ENCODE data around the gene VTN. TPM values are rescaled to one million over a fixed set of nuclear protein-coding genes. Genes with fewer than 3 reads are reported as not detected.

Gene VTN
- total RNA-seq, 2 experiments from 2014 or later, result 0.15 TPM; not detected in 1

DNA sequence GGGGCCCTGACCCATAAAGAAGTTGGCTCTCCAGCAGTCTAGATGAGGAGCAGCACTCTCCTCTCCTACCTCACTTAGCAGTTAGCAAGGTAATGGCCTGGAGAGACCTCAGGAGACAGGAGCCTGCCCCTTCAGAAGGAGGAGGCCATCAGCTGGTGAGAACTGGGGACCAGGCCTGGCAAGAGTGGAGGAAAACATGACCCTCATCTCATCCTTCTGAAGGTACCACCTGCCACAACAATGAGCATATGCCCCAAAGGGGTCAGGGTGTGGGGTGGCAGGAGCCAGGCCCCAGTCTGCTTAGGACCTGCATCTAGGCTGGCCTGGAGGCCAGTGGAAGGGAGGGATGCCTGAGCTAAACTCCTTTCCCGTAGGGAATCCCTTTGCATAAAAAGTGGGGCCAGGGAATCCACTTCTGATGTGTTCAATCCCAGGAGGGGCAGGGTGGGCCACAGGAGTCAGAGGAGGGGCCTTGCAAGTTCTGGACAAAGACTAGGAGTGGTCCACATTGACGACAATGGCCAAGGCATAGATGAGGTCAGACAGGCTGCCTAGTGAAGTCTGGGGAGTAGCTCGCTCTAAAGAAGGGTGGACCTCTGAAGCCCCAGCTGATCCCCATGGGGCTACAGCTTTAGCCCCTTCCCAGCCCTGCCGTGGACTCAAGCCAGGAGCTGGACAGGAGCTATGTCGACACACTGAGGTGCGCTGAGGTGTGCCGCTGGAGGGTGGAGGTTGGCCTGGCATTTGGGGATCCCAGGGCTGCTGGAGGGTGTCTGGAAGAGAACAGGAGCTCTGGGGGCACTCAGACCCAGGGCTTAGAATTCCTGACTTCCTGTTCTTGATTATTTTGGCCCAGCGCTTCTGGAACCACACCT, 6.1 kb downstream of the VTN start:
- peaks cover 4% of the 10 kb centered on the region for H3K4me1 Mint-ChIP-seq
- H3K36me3 Mint-ChIP-seq (ENCODE audit: low read depth), result peaks cover 22% of the 10 kb centered on the region
- no peaks in the 10 kb centered on the region for H3K27me3 Mint-ChIP-seq
- ChIA-PET CTCF (no interaction called here), POLR2A (interaction anchor here (1.0 to 1.1 kb wide), 2 partner anchors 17 to 28 kb away, joined by 4 to 6 read pairs; partner anchors contain the start of genes IFT20 and TNFAIP1)
- DNase-seq, result no peak
- no peak overlapping the region for H3K4me3 Mint-ChIP-seq
- H3K9me3 Mint-ChIP-seq, result no peaks in the 10 kb centered on the region
- no peak overlapping the region for H3K27ac Mint-ChIP-seq

DNA sequence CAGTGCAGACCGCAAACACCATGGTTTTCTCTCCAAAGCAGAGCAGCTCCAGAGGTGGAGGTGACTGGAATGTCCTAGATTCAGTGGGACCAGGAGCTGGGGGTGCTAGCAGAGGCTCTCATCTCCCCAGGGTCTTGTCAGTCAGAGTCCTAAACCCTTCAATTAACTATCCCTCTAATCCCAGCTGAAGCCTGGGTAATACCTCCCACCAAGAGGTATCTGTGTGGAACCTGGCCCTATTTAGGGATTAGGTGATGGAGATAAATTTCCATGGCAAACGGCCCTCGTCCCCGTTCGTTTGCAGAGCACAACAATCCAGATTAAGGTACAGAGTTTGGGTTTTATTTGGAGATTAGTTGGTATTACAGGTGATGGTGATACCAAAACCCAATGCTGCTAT, 6.9 kb downstream of the VTN start:
- Mint-ChIP-seq H3K4me1 (peaks cover 12% of the 10 kb centered on the region), H3K4me3 (no peak overlapping the region), H3K36me3 (ENCODE audit: low read depth) (peaks cover 22% of the 10 kb centered on the region), H3K27me3 (no peaks in the 10 kb centered on the region), H3K9me3 (no peaks in the 10 kb centered on the region), H3K27ac (no peak overlapping the region)
- CTCF ChIA-PET, result no interaction called here
- DNase-seq, result no peak
- POLR2A ChIA-PET, result interaction anchor here (1.0 kb wide), 1 partner anchor 18 kb away, joined by 4 read pairs; no protein-coding TSS in a partner anchor

GRCh38 chr17:28357901-28358197, 12.3 kb downstream of the VTN start:
- Mint-ChIP-seq H3K4me3 (peak overlapping the region; percentile 95), H3K9me3 (no peaks in the 10 kb centered on the region), H3K4me1 (peaks cover 38% of the 10 kb centered on the region), H3K27ac (peak overlapping the region; percentile 86), H3K27me3 (no peaks in the 10 kb centered on the region), H3K36me3 (ENCODE audit: low read depth) (peaks cover 38% of the 10 kb centered on the region)
- DNase-seq, result no peak
- ChIA-PET CTCF (interaction anchor here (0.7 to 4.3 kb wide), 8 partner anchors 9 to 182 kb away, joined by 3 to 36 read pairs (median 3); partner anchors contain the start of genes IFT20, TNFAIP1 and VTN), POLR2A (interaction anchor here (0.7 to 6.1 kb wide), 17 partner anchors 10 to 317 kb away, joined by 3 to 91 read pairs (median 6); partner anchors contain the start of genes BLTP2, IFT20, SARM1 and SPAG5)

DNA sequence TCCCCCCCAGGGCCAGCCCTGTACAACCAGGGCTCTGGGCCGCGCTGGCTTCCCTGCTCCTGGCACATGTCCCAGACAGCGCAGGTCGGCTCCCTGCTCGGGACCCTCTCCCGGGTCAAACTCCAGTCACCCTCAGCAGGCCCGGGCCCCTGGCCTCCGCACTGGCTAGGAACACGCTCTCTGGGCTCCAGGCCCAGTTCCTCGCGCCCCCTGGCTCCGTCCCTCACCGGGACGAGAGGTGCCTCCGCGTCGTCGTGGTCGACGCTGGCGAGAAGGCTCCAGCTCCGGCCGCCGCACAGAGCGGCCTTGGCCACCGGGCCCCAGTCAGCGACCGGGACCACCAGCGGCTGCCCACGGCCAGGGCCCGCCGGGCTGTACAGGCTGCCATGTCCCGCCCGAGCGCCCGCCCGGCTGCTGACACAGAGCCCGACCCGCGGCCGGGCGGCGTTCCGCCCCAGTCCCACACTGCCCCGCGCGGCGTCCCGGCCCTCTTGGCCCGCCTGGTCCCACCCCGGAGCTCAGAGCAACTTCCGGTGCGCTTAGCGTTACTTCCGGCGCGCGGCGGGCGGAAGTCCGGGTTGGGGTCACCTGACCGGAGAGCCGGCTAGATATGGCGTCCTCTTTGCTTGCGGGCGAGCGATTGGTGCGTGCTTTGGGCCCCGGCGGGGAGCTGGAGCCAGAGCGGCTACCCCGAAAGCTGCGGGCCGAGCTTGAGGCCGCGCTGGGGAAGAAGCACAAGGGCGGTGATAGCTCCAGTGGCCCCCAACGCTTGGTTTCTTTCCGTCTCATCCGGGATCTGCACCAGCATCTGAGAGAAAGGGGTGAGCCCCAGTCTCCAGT, 12.8 kb downstream of the VTN start, which contains the start of gene POLDIP2:
POLDIP2 (minus strand) TSS at position 467 of the 840 bp plus-strand sequence; CDS start at position 388, 79 bp downstream.
- Mint-ChIP-seq H3K4me1 (peaks cover 38% of the 10 kb centered on the region), H3K4me3 (peak within 1 kb of the TSS; percentile 95), H3K27me3 (no peaks in the 10 kb centered on the region), H3K9me3 (no peaks in the 10 kb centered on the region), H3K27ac (peak within 1 kb of the TSS; percentile 86), H3K36me3 (ENCODE audit: low read depth) (peaks cover 40% of the 10 kb centered on the region)
- DNase-seq, result peak; percentile 97
- CTCF ChIA-PET, result interaction anchor here (0.7 to 4.3 kb wide), 7 partner anchors 13 to 183 kb away, joined by 3 to 36 read pairs (median 3); partner anchors contain the start of genes IFT20, TNFAIP1 and VTN
- POLR2A ChIA-PET, result interaction anchor here (0.6 to 6.1 kb wide), 19 partner anchors 10 to 316 kb away, joined by 3 to 91 read pairs (median 6); partner anchors contain the start of genes BLTP2, IFT20, SARM1 and SPAG5

DNA sequence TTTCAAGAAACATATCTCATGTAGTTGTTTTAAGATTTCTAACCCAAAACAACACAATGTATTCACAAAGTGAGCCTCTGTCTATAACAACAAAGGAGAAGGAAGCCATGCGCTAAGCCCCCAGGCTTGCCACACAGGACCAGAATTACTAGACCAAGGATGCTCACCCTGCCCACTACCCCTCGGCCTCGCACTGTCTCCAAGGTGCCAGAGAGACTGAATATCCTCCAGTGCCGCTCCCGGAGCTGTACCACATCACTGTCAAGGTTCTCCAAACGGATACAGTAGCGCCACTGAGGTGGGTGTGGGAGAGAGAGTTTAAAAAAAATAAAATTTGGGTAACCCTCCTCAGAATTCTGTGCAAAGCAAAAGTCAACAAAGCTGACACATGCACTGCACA, 19.8 kb downstream of the VTN start:
- Mint-ChIP-seq H3K27me3 (no peaks in the 10 kb centered on the region), H3K9me3 (no peaks in the 10 kb centered on the region), H3K4me3 (no peak overlapping the region), H3K36me3 (ENCODE audit: low read depth) (peaks cover 65% of the 10 kb centered on the region), H3K4me1 (peaks cover 5% of the 10 kb centered on the region), H3K27ac (no peak overlapping the region)
- DNase-seq, result no peak
- ChIA-PET CTCF (no interaction called here), POLR2A (interaction anchor here (2.7 kb wide), 1 partner anchor 15 kb away, joined by 11 read pairs; the partner anchor contains the start of genes IFT20 and TNFAIP1)

GRCh38 chr17:28348979-28349378, 21.1 kb downstream of the VTN start:
- Mint-ChIP-seq H3K9me3 (no peaks in the 10 kb centered on the region), H3K36me3 (ENCODE audit: low read depth) (peaks cover 63% of the 10 kb centered on the region), H3K4me1 (no peaks in the 10 kb centered on the region), H3K4me3 (no peak overlapping the region), H3K27ac (no peak overlapping the region), H3K27me3 (no peaks in the 10 kb centered on the region)
- CTCF ChIA-PET, result no interaction called here
- POLR2A ChIA-PET, result interaction anchor here (2.7 to 5.8 kb wide), 3 partner anchors 8 to 13 kb away, joined by 11 to 37 read pairs (median 35); partner anchors contain the start of genes IFT20, POLDIP2 and TNFAIP1
- no peak for DNase-seq

GRCh38 chr17:28347261-28347891, 22.7 kb downstream of the VTN start:
- Mint-ChIP-seq H3K9me3 (no peaks in the 10 kb centered on the region), H3K4me3 (no peak overlapping the region), H3K27ac (no peak overlapping the region), H3K36me3 (ENCODE audit: low read depth) (peaks cover 66% of the 10 kb centered on the region), H3K4me1 (no peaks in the 10 kb centered on the region), H3K27me3 (no peaks in the 10 kb centered on the region)
- POLR2A ChIA-PET, result interaction anchor here (1.3 to 5.8 kb wide), 4 partner anchors 9 to 30 kb away, joined by 3 to 37 read pairs (median 20); partner anchors contain the start of genes IFT20, POLDIP2 and TNFAIP1
- no peak for DNase-seq
- CTCF ChIA-PET, result no interaction called here

- Mint-ChIP-seq H3K4me3 (no peak overlapping the region), H3K4me1 (no peaks in the 10 kb centered on the region), H3K9me3 (no peaks in the 10 kb centered on the region), H3K36me3 (ENCODE audit: low read depth) (peaks cover 67% of the 10 kb centered on the region), H3K27me3 (no peaks in the 10 kb centered on the region), H3K27ac (no peak overlapping the region)
- CTCF ChIA-PET, result no interaction called here
- DNase-seq, result no peak
- POLR2A ChIA-PET, result interaction anchor here (1.3 to 5.8 kb wide), 4 partner anchors 8 to 29 kb away, joined by 3 to 37 read pairs (median 20); partner anchors contain the start of genes IFT20, POLDIP2 and TNFAIP1
Observed at GRCh38 chr17:28346746-28347246, 23.3 kb downstream of the VTN start.

DNA sequence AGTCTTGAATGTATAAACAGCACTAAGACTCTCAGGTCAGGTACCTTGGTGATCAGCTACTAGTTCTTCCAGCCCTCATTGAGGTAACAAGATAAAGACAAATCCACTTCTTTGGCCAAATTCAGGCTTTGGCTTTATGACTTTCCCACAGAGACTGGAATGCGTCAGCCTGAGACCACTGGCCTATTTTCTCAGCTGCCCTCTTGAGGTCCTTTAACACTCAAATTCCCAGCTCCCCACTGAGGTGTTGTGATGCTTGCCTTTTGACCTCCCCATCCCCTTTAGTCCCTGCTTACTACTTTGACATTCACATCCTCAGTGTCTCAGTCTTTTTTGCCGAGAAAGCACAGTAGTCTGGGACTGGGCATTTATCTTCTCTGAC, 23.9 kb downstream of the VTN start:
- CTCF ChIA-PET, result no interaction called here
- Mint-ChIP-seq H3K4me3 (no peak overlapping the region), H3K27ac (no peak overlapping the region), H3K9me3 (no peaks in the 10 kb centered on the region), H3K27me3 (no peaks in the 10 kb centered on the region), H3K36me3 (ENCODE audit: low read depth) (peaks cover 68% of the 10 kb centered on the region), H3K4me1 (no peaks in the 10 kb centered on the region)
- POLR2A ChIA-PET, result interaction anchor here (1.3 to 5.8 kb wide), 3 partner anchors 8 to 11 kb away, joined by 4 to 37 read pairs (median 35); partner anchors contain the start of genes IFT20, POLDIP2 and TNFAIP1
- no peak for DNase-seq

- Mint-ChIP-seq H3K4me1 (no peaks in the 10 kb centered on the region), H3K27me3 (no peaks in the 10 kb centered on the region), H3K27ac (no peak overlapping the region), H3K36me3 (ENCODE audit: low read depth) (peaks cover 69% of the 10 kb centered on the region), H3K4me3 (no peak overlapping the region), H3K9me3 (no peaks in the 10 kb centered on the region)
- ChIA-PET CTCF (no interaction called here), POLR2A (interaction anchor here (0.5 to 5.8 kb wide), 3 partner anchors 10 to 46 kb away, joined by 3 to 37 read pairs (median 35); partner anchors contain the start of genes IFT20, POLDIP2 and TNFAIP1)
- no peak for DNase-seq
Observed at GRCh38 chr17:28345419-28346198, 24.5 kb downstream of the VTN start.

GRCh38 chr17:28344435-28344901, 25.6 kb downstream of the VTN start:
- POLR2A ChIA-PET, result interaction anchor here (2.8 to 5.8 kb wide), 2 partner anchors 9 to 13 kb away, joined by 19 to 35 read pairs; partner anchors contain the start of genes IFT20, POLDIP2 and TNFAIP1
- Mint-ChIP-seq H3K27ac (no peak overlapping the region), H3K36me3 (ENCODE audit: low read depth) (peaks cover 67% of the 10 kb centered on the region), H3K4me3 (no peak overlapping the region), H3K27me3 (no peaks in the 10 kb centered on the region), H3K9me3 (no peaks in the 10 kb centered on the region), H3K4me1 (no peaks in the 10 kb centered on the region)
- CTCF ChIA-PET, result no interaction called here
- no peak for DNase-seq
